Parathyroid adenoma (tissue), 2 donors: ENCODE data around the gene ICA1.

Experiments
- H2AFZ ChIP-seq: fragments of 300-600 bp; sonication (generic); one replicate; pipeline ENCODE4 v1.7.0; 2017; ENCODE audit warnings: antibody characterized with exemption, mild to moderate bottlenecking
- H3K27ac ChIP-seq: fragments of 300-600 bp; sonication (generic); one replicate; pipeline ENCODE4 v1.7.0; 2017
- H3K27me3 ChIP-seq: fragments of 300-600 bp; sonication (generic); one replicate; pipeline ENCODE4 v1.7.0; 2017; ENCODE audit warnings: low read length; ENCODE audit not compliant: control insufficient read depth, insufficient read depth
- H3K36me3 ChIP-seq: fragments of 300-600 bp; sonication (generic); one replicate; pipeline ENCODE4 v1.7.0; 2017; ENCODE audit warnings: low read length; ENCODE audit not compliant: control insufficient read depth, insufficient read depth
- H3K4me1 ChIP-seq: fragments of 300-600 bp; sonication (generic); one replicate; pipeline ENCODE4 v1.7.0; 2017; ENCODE audit warnings: control low read depth
- H3K4me2 ChIP-seq: fragments of 300-600 bp; sonication (generic); one replicate; pipeline ENCODE4 v1.7.0; 2017; ENCODE audit warnings: low read length
- H3K4me3 ChIP-seq: fragments of 300-600 bp; sonication (generic); one replicate; pipeline ENCODE4 v1.7.0; 2017; ENCODE audit warnings: low read depth, low read length
- H3K79me2 ChIP-seq: fragments of 300-600 bp; sonication (generic); one replicate; pipeline ENCODE4 v1.7.0; 2017; ENCODE audit warnings: control low read depth
- H3K9ac ChIP-seq: fragments of 300-600 bp; sonication (generic); one replicate; pipeline ENCODE4 v1.7.0; 2017; ENCODE audit warnings: mild to moderate bottlenecking
- H3K9me3 ChIP-seq: fragments of 300-600 bp; sonication (generic); one replicate; pipeline ENCODE4 v1.7.0; 2017; ENCODE audit warnings: low read length; ENCODE audit not compliant: control insufficient read depth
- TF ChIP-seq, protein P1 (sequence below): fragments of 300-600 bp; sonication (generic); IDR thresholded peaks from one replicate; pipeline ENCODE4 v1.7.0; 2017; ENCODE audit warnings: antibody characterized with exemption, mild to moderate bottlenecking
- donor health status: primary hyperparathyroidism.

ICA1 gene

DNA sequence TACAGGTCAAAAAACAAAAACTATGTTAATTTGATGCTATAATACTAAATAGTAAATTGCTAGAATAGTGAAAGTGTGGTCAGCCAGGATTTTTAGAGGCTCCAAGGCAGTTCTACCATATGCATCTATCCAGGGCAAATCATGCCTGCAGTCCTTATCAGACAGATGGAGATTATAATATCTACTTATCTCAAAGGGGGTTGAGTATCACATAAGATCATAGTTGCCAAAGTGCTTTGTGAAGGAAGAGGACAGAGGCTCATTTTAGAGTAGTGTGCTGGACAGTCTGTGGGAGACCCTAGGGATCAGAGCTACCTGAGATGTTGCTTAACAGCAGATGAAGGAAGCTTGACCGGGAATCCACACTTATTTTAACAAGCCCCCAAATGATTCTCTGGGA, 3.2 kb downstream of the ICA1 start:
- Histone ChIP-seq H3K36me3 (no peaks in the 10 kb centered on the region), H3K4me1 (peaks cover 2% of the 10 kb centered on the region), H3K4me3 (no peak overlapping the region), H3K9me3 (no peaks in the 10 kb centered on the region), H3K79me2 (no peaks in the 10 kb centered on the region), H3K9ac (no peak overlapping the region), H3K27me3 (no peaks in the 10 kb centered on the region), H3K4me2 (no peak overlapping the region), H3K27ac (no peak overlapping the region), H2AFZ (no peak overlapping the region)
- TF ChIP-seq, protein P1, sequence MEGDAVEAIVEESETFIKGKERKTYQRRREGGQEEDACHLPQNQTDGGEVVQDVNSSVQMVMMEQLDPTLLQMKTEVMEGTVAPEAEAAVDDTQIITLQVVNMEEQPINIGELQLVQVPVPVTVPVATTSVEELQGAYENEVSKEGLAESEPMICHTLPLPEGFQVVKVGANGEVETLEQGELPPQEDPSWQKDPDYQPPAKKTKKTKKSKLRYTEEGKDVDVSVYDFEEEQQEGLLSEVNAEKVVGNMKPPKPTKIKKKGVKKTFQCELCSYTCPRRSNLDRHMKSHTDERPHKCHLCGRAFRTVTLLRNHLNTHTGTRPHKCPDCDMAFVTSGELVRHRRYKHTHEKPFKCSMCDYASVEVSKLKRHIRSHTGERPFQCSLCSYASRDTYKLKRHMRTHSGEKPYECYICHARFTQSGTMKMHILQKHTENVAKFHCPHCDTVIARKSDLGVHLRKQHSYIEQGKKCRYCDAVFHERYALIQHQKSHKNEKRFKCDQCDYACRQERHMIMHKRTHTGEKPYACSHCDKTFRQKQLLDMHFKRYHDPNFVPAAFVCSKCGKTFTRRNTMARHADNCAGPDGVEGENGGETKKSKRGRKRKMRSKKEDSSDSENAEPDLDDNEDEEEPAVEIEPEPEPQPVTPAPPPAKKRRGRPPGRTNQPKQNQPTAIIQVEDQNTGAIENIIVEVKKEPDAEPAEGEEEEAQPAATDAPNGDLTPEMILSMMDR = no peak

DNA sequence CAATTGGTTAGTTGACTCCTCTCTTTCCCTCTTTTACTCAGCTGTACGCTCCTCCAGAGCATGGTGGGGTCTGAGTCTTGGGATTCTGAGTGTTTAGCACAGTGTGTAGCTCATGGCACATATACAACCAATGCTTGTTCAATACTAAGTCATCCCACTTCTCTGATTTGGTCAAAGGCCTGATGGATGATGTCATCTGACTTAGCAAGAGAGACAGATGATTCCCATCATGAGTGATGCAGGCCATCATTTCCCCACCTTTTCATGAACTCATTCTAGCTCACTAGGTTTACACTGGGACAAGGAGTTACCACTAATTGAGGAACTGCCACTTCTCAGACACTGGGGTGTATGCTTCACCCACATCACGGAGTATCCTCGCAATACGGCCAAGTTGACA, 3.8 kb downstream of the ICA1 start:
- no peaks in the 10 kb centered on the region for H3K27me3 ChIP-seq

DNA sequence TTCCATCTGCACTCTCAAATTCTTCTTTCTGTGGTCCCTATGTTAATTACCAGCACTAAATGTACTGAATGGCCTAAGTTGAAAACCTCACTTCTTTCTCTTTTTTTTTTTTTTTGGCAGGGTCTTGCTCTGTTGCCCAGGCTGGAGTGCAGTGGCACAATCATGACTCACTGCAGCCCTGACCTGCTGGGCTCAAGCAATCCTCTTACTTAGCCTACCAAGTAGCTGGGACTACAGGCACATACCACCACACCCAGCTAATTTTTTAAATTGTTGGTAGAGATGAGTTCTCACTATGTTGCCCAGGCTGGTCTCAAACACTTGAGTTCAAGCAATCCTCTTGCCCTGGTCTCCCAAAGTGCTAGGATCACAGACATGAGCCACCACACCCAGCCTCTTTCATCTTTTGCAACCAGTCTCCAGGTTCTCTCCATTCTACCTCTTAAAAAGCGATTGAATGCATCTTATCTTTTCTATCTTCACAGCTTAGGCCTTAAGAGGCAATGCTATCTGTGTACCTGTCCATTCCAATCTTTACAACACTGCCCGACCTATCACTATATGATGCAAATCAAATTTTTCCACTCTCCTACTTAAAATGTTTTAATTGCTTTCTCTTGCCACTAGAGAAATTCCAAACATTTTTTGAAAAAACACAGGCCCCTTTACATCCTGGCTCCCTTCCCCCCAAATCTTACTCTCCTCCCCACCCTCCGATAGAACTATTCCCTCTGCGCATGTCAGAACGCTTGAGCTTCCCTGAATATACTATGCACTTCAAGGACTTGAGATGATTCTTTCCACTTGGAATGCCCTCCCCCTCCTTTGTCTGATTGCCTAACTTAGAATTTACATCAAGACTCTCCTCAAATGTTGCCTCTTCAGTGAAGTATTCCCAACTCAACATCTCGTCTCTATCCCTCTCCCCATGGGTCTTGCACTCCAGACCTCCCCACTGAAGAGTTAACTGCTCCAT, 6.0 kb downstream of the ICA1 start:
- Histone ChIP-seq H3K4me2 (no peak overlapping the region), H2AFZ (no peak overlapping the region), H3K36me3 (no peaks in the 10 kb centered on the region), H3K27ac (no peak overlapping the region), H3K4me3 (no peak overlapping the region), H3K9ac (no peak overlapping the region), H3K4me1 (peaks cover 2% of the 10 kb centered on the region), H3K79me2 (no peaks in the 10 kb centered on the region), H3K27me3 (no peaks in the 10 kb centered on the region), H3K9me3 (no peaks in the 10 kb centered on the region)
- TF ChIP-seq, protein P1 = no peak

More for the DNA sequence above, 3.8 kb downstream of the ICA1 start:
- H3K4me3 ChIP-seq = no peak overlapping the region
- no peaks in the 10 kb centered on the region for H3K36me3 ChIP-seq
- no peak overlapping the region for H3K27ac ChIP-seq
- H2AFZ ChIP-seq = no peak overlapping the region
- TF ChIP-seq, protein P1 = no peak
- H3K79me2 ChIP-seq = no peaks in the 10 kb centered on the region
- peaks cover 2% of the 10 kb centered on the region for H3K4me1 ChIP-seq
- H3K9me3 ChIP-seq = no peaks in the 10 kb centered on the region
- H3K9ac ChIP-seq = no peak overlapping the region
- no peak overlapping the region for H3K4me2 ChIP-seq

GRCh38 chr7:8254667-8255066, 7.3 kb downstream of the ICA1 start:
- H2AFZ ChIP-seq = no peak overlapping the region
- H3K9ac ChIP-seq = no peak overlapping the region
- TF ChIP-seq, protein P1 = no peak
- H3K27ac ChIP-seq = no peak overlapping the region
- no peak overlapping the region for H3K4me3 ChIP-seq
- no peaks in the 10 kb centered on the region for H3K9me3 ChIP-seq
- H3K4me2 ChIP-seq = no peak overlapping the region
- H3K79me2 ChIP-seq = no peaks in the 10 kb centered on the region
- peaks cover 2% of the 10 kb centered on the region for H3K4me1 ChIP-seq
- H3K36me3 ChIP-seq = no peaks in the 10 kb centered on the region
- no peaks in the 10 kb centered on the region for H3K27me3 ChIP-seq
